Bronchial epithelial cell (primary cell): ENCODE results near the gene WNT2B. TPM values are rescaled to one million over a fixed set of nuclear protein-coding genes. Genes with fewer than 3 reads are reported as not detected.

Source experiments
- DNase-seq: peaks from one replicate; pipeline ENCODE4 v3.0.0-alpha.2; 2010; ENCODE audit warnings: low read depth
- FAIRE-seq: peaks from 2 replicates; lab custom pipeline; 2011; peaks lifted over from hg19 to GRCh38; lab: Jason Lieb, UNC
- H3K27me3 ChIP-seq: 2 replicates; pipeline ENCODE4 v1.5.1; 2011; ENCODE audit warnings: low read length; ENCODE audit not compliant: control insufficient read depth, insufficient read depth
- H3K36me3 ChIP-seq: 2 replicates; pipeline ENCODE4 v1.5.1; 2011; ENCODE audit warnings: low read length; ENCODE audit not compliant: control insufficient read depth, insufficient read depth
- H3K4me3 ChIP-seq: 2 replicates; pipeline ENCODE4 v1.5.1; 2011; ENCODE audit warnings: mild to moderate bottlenecking, low read depth, low read length, control low read depth
- total RNA-seq: library from RNA; depleted of rRNA; stranded (reverse); fragments of >200 nt; gene quantifications from 2 replicates; pipeline ENCODE4 v1.2.1, GENCODE V29; 2014
- TF ChIP-seq, protein P1 (sequence below): IDR thresholded peaks from 2 replicates; pipeline ENCODE4 v1.5.1; 2011; ENCODE audit warnings: mild to moderate bottlenecking, moderate library complexity, low read length, control low read depth, inconsistent platforms; ENCODE audit not compliant: insufficient read depth, severe bottlenecking

Gene WNT2B
- total RNA-seq, 1 donor from 2014 or later: 0.53 TPM

- Histone ChIP-seq H3K36me3 (no peaks in the 10 kb centered on the region), H3K4me3 (no peak overlapping the region), H3K27me3 (no peaks in the 10 kb centered on the region)
- TF ChIP-seq, protein P1, sequence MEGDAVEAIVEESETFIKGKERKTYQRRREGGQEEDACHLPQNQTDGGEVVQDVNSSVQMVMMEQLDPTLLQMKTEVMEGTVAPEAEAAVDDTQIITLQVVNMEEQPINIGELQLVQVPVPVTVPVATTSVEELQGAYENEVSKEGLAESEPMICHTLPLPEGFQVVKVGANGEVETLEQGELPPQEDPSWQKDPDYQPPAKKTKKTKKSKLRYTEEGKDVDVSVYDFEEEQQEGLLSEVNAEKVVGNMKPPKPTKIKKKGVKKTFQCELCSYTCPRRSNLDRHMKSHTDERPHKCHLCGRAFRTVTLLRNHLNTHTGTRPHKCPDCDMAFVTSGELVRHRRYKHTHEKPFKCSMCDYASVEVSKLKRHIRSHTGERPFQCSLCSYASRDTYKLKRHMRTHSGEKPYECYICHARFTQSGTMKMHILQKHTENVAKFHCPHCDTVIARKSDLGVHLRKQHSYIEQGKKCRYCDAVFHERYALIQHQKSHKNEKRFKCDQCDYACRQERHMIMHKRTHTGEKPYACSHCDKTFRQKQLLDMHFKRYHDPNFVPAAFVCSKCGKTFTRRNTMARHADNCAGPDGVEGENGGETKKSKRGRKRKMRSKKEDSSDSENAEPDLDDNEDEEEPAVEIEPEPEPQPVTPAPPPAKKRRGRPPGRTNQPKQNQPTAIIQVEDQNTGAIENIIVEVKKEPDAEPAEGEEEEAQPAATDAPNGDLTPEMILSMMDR: no peak
- FAIRE-seq (no peak), DNase-seq (no peak)
Observed at GRCh38 chr1:112549590-112549989, 40.8 kb downstream of the WNT2B start.

DNA sequence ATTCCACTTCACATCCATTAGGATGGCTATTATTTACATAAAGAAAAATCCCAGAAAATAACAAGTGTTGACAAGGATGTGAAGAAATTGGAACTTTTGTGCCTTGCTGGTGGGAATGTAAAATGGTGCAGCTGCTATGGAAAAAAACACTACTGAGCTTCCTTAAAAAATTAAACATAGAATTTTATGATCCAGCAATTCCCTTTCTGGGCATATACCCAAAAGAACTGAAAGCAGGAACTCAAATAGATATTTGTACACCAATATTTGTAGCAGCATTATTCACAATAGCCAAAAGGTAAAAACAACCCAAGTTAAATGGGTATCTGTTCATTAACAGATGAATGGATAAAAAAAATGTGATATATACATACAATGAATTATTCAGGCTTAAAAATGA is 45.6 kb downstream of the WNT2B start:
- no peak overlapping the region for H3K4me3 ChIP-seq
- DNase-seq (no peak), FAIRE-seq (no peak)
- TF ChIP-seq, protein P1: no peak
- no peaks in the 10 kb centered on the region for H3K27me3 ChIP-seq
- H3K36me3 ChIP-seq: no peaks in the 10 kb centered on the region

GRCh38 chr1:112557385-112557784 is 48.6 kb downstream of the WNT2B start:
- DNase-seq (peak; percentile 22), FAIRE-seq (no peak)
- TF ChIP-seq, protein P1: no peak

DNA sequence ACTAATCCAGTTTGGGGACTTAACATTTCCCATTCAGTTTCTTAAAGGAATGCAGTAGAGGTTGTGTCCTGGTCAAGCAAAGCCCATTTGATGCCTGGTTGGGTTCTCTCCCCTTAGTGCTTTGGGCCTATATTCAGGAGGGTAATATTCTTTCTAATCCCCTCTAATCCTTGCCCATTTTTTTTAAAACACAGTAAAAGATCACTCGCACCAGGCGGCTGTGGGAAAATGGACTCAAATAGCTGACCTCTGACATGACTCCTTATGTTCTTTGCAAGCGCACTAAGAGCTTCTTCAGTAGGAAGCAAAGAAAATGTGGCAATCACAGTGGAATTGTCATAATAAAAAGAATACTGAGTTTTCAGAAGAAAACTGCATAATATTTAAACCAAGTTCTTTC is 49.9 kb downstream of the WNT2B start:
- FAIRE-seq (no peak), DNase-seq (no peak)
- Histone ChIP-seq H3K4me3 (no peak overlapping the region), H3K27me3 (no peaks in the 10 kb centered on the region), H3K36me3 (no peaks in the 10 kb centered on the region)
- TF ChIP-seq, protein P1: no peak

More at GRCh38 chr1:112557385-112557784, 48.6 kb downstream of the WNT2B start:
- Histone ChIP-seq H3K4me3 (no peak overlapping the region), H3K27me3 (no peaks in the 10 kb centered on the region), H3K36me3 (no peaks in the 10 kb centered on the region)

DNA sequence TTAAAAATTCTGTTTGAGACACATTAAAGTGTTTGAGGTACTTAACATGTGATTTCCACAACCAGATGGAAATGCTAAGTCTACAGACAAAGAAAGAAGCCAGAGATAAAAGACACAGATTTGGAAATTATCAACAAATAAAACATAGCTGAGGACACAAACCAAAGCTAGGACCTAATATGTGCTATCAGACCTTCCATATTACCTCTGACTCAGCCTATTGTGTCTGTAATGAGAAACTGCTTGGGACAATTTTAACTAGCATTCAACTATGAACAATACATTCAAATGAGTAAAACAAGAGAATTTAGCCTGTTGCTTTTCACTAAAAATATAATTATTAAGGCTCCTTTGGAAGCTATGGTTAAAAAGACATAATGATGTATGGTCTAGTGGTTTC is 54.6 kb downstream of the WNT2B start:
- FAIRE-seq (no peak), DNase-seq (no peak)
- H3K36me3 ChIP-seq: no peaks in the 10 kb centered on the region
- H3K4me3 ChIP-seq: no peak overlapping the region
- no peaks in the 10 kb centered on the region for H3K27me3 ChIP-seq
- TF ChIP-seq, protein P1: no peak

- TF ChIP-seq, protein P1: no peak
- no peaks in the 10 kb centered on the region for H3K36me3 ChIP-seq
- no peak for DNase-seq
- no peak overlapping the region for H3K4me3 ChIP-seq
- H3K27me3 ChIP-seq: no peaks in the 10 kb centered on the region
- no peak for FAIRE-seq
Observed at GRCh38 chr1:112564081-112564480, 55.3 kb downstream of the WNT2B start.
